Chondrocyte (in vitro differentiated cells): ENCODE measurements around the gene GREM1. TPM values are rescaled to one million over a fixed set of nuclear protein-coding genes. Genes with fewer than 3 reads are reported as not detected.

ENCODE experiments used
- DNase-seq: peaks from one replicate; pipeline ENCODE4 v3.0.0; 2021; ENCODE audit warnings: mixed read lengths, low spot score
- H3K27ac Mint-ChIP-seq: one replicate; pipeline ENCODE4 v1.8.0; 2021; ENCODE audit warnings: mild to moderate bottlenecking, moderate library complexity, mixed read lengths; ENCODE audit not compliant: unreplicated experiment
- H3K27me3 Mint-ChIP-seq: 2 replicates; pipeline ENCODE4 v1.8.0; 2021; ENCODE audit warnings: low read depth, mixed read lengths
- H3K36me3 Mint-ChIP-seq: 2 replicates; pipeline ENCODE4 v1.8.0; 2021; ENCODE audit warnings: low read depth, mixed read lengths
- H3K4me1 Mint-ChIP-seq: 2 replicates; pipeline ENCODE4 v1.8.0; 2021; ENCODE audit warnings: low read depth, mild to moderate bottlenecking, mixed read lengths
- H3K4me3 Mint-ChIP-seq: one replicate; pipeline ENCODE4 v1.8.0; 2021; ENCODE audit warnings: mild to moderate bottlenecking, moderate library complexity, mixed read lengths; ENCODE audit not compliant: unreplicated experiment
- H3K9me3 Mint-ChIP-seq: 2 replicates; pipeline ENCODE4 v1.8.0; 2021; ENCODE audit warnings: low read depth, mixed read lengths
- total RNA-seq: library from RNA; stranded (reverse); gene quantifications from 3 replicates; pipeline ENCODE4 v1.2.1, GENCODE V29; 2021
- TF ChIP-seq, protein P1 (sequence below): fragments of 200-600 bp; sonication (generic); IDR thresholded peaks from 2 replicates; pipeline ENCODE4 v1.5.0; 2021; ENCODE audit warnings: antibody characterized with exemption, mild to moderate bottlenecking, moderate library complexity

GREM1 gene
- total RNA-seq, 1 donor from 2014 or later = 142 TPM

DNA sequence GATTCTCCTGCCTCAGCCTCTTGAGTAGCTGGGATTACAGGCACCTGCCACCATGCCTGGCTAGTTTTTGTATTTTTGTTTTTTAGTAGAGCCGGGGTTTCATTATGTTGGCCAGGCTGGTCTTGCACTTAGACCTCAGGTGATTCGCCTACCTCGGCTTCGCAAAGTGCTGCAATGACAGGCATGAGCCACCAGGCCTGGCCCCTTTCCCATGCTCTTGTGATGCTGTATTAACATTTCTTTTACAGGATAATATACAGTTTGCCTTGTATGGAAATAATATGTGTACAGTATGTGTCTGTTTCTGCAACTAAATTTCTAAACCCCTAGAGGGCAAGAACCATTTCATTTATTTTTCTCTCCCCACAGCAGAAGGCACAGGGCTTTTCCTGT lies 38.5 kb upstream of the GREM1 start:
- H3K27ac Mint-ChIP-seq = no peak overlapping the region
- H3K4me3 Mint-ChIP-seq = no peak overlapping the region
- peaks cover 51% of the 10 kb centered on the region for H3K4me1 Mint-ChIP-seq
- H3K9me3 Mint-ChIP-seq = no peaks in the 10 kb centered on the region
- H3K36me3 Mint-ChIP-seq = no peaks in the 10 kb centered on the region
- DNase-seq = no peak
- TF ChIP-seq, protein P1, sequence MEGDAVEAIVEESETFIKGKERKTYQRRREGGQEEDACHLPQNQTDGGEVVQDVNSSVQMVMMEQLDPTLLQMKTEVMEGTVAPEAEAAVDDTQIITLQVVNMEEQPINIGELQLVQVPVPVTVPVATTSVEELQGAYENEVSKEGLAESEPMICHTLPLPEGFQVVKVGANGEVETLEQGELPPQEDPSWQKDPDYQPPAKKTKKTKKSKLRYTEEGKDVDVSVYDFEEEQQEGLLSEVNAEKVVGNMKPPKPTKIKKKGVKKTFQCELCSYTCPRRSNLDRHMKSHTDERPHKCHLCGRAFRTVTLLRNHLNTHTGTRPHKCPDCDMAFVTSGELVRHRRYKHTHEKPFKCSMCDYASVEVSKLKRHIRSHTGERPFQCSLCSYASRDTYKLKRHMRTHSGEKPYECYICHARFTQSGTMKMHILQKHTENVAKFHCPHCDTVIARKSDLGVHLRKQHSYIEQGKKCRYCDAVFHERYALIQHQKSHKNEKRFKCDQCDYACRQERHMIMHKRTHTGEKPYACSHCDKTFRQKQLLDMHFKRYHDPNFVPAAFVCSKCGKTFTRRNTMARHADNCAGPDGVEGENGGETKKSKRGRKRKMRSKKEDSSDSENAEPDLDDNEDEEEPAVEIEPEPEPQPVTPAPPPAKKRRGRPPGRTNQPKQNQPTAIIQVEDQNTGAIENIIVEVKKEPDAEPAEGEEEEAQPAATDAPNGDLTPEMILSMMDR = peak; percentile 16
- H3K27me3 Mint-ChIP-seq = no peaks in the 10 kb centered on the region

DNA sequence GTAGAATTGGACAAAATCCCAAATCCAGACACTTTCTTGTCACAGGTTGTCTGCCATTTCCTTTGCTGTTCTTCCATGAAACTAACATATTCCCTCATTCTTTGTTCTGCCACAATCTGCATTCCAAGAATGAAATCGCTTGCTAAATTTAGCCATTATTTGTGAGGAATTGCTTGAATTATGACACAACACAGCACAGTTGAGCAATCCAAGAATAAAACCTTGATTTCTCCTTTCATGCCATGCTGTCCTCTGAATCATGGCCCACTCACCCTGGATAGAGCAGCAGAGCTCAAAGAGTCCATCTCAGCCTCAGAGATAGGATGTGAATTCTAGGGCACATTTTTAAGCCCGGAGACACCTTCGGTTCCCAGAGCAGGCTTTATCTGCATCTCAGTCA lies 35.2 kb upstream of the GREM1 start:
- no peak for DNase-seq
- H3K36me3 Mint-ChIP-seq = peaks cover 1% of the 10 kb centered on the region
- peaks cover 53% of the 10 kb centered on the region for H3K4me1 Mint-ChIP-seq
- H3K9me3 Mint-ChIP-seq = no peaks in the 10 kb centered on the region
- TF ChIP-seq, protein P1 = no peak
- H3K27me3 Mint-ChIP-seq = no peaks in the 10 kb centered on the region
- no peak overlapping the region for H3K4me3 Mint-ChIP-seq
- peak overlapping the region; percentile 88 for H3K27ac Mint-ChIP-seq

DNA sequence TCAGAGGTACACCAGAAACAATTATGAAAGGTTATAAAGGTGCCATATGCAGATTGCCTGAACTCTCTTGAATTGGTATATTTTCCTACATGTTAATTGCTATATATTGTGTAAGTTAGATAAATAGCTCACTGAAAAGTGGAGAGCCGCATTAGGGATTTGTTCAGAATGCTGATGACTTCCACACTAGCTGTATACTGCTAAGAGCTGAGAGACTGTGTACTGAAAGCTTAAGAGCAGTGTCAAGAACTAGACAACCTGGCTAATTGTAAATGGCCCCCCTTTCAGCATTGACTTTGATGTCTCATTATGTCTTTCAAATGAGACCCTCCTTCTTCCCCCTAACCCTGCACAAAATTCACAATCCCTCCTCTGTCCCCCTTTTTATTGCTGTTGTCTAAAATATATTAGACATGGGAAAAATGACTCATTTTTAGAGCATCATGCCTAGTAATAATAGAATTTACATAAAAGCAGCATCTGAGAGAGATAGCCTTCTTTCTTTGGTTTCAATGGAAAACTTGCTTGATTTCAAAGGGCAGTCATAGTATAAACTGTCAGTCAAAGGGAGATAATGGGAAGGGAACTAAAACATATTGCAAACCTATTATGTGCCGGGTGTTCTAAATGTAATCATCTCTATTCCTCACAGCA lies 34.7 kb upstream of the GREM1 start:
- Mint-ChIP-seq H3K4me1 (peaks cover 52% of the 10 kb centered on the region), H3K4me3 (no peak overlapping the region), H3K27ac (peak overlapping the region; percentile 88), H3K36me3 (peaks cover 1% of the 10 kb centered on the region), H3K9me3 (no peaks in the 10 kb centered on the region), H3K27me3 (no peaks in the 10 kb centered on the region)
- TF ChIP-seq, protein P1 = no peak
- no peak for DNase-seq

DNA sequence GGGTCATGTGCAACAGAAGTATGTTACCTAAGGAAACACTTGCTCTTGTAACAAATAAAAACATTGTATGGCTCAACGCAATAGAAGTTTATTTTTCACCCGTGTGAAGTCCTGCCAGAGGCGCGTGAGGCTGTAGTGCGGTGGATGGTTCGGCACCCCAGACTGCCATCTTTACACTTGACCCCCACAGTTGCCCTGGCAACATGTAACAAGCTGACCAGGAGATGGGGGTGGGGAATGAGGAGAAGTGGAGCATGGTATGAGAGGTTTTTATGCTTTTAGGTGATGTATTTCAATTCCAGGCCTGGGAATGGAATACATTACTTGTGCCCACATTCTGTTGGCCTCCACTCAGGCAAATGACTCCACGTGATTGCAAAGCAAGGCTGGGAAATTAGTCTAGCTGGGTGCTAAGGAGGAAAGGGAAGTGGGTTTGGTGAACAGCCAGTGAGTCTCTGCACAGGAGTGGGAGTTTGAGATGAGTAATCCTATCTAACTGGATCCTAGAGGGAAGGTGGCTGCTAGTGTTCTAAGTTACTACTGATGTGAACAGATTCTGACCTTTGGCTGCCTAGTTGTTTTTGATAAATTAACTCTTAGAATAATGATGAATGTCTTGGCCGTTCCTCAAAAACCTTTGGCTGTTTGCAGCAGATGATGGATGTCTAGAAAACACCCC lies 33.8 kb upstream of the GREM1 start:
- Mint-ChIP-seq H3K36me3 (peaks cover 1% of the 10 kb centered on the region), H3K27ac (peak overlapping the region; percentile 79), H3K9me3 (no peaks in the 10 kb centered on the region), H3K27me3 (no peaks in the 10 kb centered on the region), H3K4me1 (peaks cover 53% of the 10 kb centered on the region), H3K4me3 (no peak overlapping the region)
- no peak for DNase-seq
- TF ChIP-seq, protein P1 = no peak

DNA sequence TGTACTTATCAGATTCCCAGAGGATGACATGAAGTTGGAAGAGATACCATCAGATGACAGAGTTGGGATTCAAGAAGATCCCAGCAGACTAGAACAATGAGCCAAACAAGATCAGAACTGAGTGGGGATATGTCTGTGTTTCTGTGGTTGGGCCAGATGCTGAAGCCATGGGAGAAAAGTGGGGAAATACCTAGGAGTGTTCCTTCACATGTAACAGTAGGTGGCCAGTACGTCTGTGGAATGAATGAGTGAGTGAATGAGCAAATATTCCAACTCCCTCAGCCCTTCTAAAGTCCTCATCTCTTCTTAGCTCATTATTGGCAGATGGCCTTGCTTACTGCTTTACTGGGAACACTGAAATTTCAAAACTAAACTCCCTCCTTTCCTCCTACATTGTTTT lies 32.2 kb upstream of the GREM1 start:
- Mint-ChIP-seq H3K9me3 (no peaks in the 10 kb centered on the region), H3K27ac (no peak overlapping the region), H3K36me3 (peaks cover 1% of the 10 kb centered on the region), H3K27me3 (no peaks in the 10 kb centered on the region), H3K4me3 (no peak overlapping the region), H3K4me1 (peaks cover 49% of the 10 kb centered on the region)
- TF ChIP-seq, protein P1 = no peak
- DNase-seq = no peak
